ENCODE results near the gene MRPL3. TPM values are rescaled to one million over a fixed set of nuclear protein-coding genes. Genes with fewer than 3 reads are reported as not detected.

MRPL3 gene
- total RNA-seq, 1 donor from 2014 or later: 77.7 TPM

GRCh38 chr3:131454501-131454900 lies 48.3 kb downstream of the MRPL3 start:
- Mint-ChIP-seq H3K27me3 (ENCODE audit: low read depth) (no peaks in the 10 kb centered on the region), H3K36me3 (peaks cover 8% of the 10 kb centered on the region), H3K4me3 (no peak overlapping the region), H3K4me1 (no peaks in the 10 kb centered on the region), H3K9me3 (no peaks in the 10 kb centered on the region), H3K27ac (no peak overlapping the region)
- TF ChIP-seq CTCF (IDR thresholded peaks at IDR 0.05; ENCODE audit: unreplicated experiment): no peak
- no peak for DNase-seq (ENCODE audit: low spot score in 2 of 2, unreplicated experiment in 2 of 2)

- Mint-ChIP-seq H3K36me3 (peaks cover under 1% of the 10 kb centered on the region), H3K27me3 (ENCODE audit: low read depth) (no peaks in the 10 kb centered on the region), H3K4me1 (no peaks in the 10 kb centered on the region), H3K27ac (no peak overlapping the region), H3K9me3 (peaks cover 3% of the 10 kb centered on the region), H3K4me3 (no peak overlapping the region)
- no peak for TF ChIP-seq CTCF (IDR thresholded peaks at IDR 0.05; ENCODE audit: unreplicated experiment)
- no peak for DNase-seq (ENCODE audit: low spot score in 2 of 2, unreplicated experiment in 2 of 2)
Observed at GRCh38 chr3:131453533-131453932, 49.2 kb downstream of the MRPL3 start.

GRCh38 chr3:131447349-131447748 lies 55.4 kb downstream of the MRPL3 start:
- Mint-ChIP-seq H3K27me3 (ENCODE audit: low read depth) (no peaks in the 10 kb centered on the region), H3K9me3 (peaks cover 10% of the 10 kb centered on the region), H3K4me3 (no peak overlapping the region), H3K4me1 (no peaks in the 10 kb centered on the region), H3K27ac (no peak overlapping the region), H3K36me3 (no peaks in the 10 kb centered on the region)
- no peak for TF ChIP-seq CTCF (IDR thresholded peaks at IDR 0.05; ENCODE audit: unreplicated experiment)
- DNase-seq (ENCODE audit: low spot score in 2 of 2, unreplicated experiment in 2 of 2): no peak

- peaks cover 12% of the 10 kb centered on the region for H3K27me3 Mint-ChIP-seq (ENCODE audit: low read depth)
- TF ChIP-seq CTCF (IDR thresholded peaks at IDR 0.05; ENCODE audit: unreplicated experiment): no peak
- no peaks in the 10 kb centered on the region for H3K36me3 Mint-ChIP-seq
- peaks cover 10% of the 10 kb centered on the region for H3K9me3 Mint-ChIP-seq
- H3K4me1 Mint-ChIP-seq: no peaks in the 10 kb centered on the region
- H3K27ac Mint-ChIP-seq: no peak overlapping the region
- DNase-seq (ENCODE audit: low spot score in 2 of 2, unreplicated experiment in 2 of 2): no peak
- H3K4me3 Mint-ChIP-seq: no peak overlapping the region
Observed at GRCh38 chr3:131444180-131444579, 58.6 kb downstream of the MRPL3 start.

GRCh38 chr3:131439084-131439483 lies 63.7 kb downstream of the MRPL3 start:
- DNase-seq (ENCODE audit: low spot score in 2 of 2, unreplicated experiment in 2 of 2): no peak
- peaks cover 7% of the 10 kb centered on the region for H3K9me3 Mint-ChIP-seq
- H3K4me3 Mint-ChIP-seq: no peak overlapping the region
- no peaks in the 10 kb centered on the region for H3K36me3 Mint-ChIP-seq
- H3K4me1 Mint-ChIP-seq: no peaks in the 10 kb centered on the region
- H3K27me3 Mint-ChIP-seq (ENCODE audit: low read depth): peaks cover 27% of the 10 kb centered on the region
- TF ChIP-seq CTCF (IDR thresholded peaks at IDR 0.05; ENCODE audit: unreplicated experiment): no peak
- no peak overlapping the region for H3K27ac Mint-ChIP-seq

- Mint-ChIP-seq H3K36me3 (no peaks in the 10 kb centered on the region), H3K27ac (no peak overlapping the region), H3K27me3 (ENCODE audit: low read depth) (peaks cover 17% of the 10 kb centered on the region), H3K9me3 (peaks cover 7% of the 10 kb centered on the region), H3K4me3 (no peak overlapping the region), H3K4me1 (no peaks in the 10 kb centered on the region)
- no peak for TF ChIP-seq CTCF (IDR thresholded peaks at IDR 0.05; ENCODE audit: unreplicated experiment)
- DNase-seq (ENCODE audit: low spot score in 2 of 2, unreplicated experiment in 2 of 2): no peak
Observed at GRCh38 chr3:131435000-131435399, 67.8 kb downstream of the MRPL3 start.

All from mesothelial cell of epicardium (in vitro differentiated cells).